CD4-positive, alpha-beta T cell treated with Interleukin-15 for 4 hours (primary cell): ENCODE measurements around the gene PP2D1.
"Not testable (repeated sequence)": the region's sequence is repeated elsewhere in the genome, so short reads cannot be mapped to it uniquely, and the experiment has no call there.

Experiments
- DNase-seq: peaks from one replicate; pipeline ENCODE4 v3.0.0-alpha.2; 2020; ENCODE audit warnings: low spot score

The PP2D1 gene

DNA sequence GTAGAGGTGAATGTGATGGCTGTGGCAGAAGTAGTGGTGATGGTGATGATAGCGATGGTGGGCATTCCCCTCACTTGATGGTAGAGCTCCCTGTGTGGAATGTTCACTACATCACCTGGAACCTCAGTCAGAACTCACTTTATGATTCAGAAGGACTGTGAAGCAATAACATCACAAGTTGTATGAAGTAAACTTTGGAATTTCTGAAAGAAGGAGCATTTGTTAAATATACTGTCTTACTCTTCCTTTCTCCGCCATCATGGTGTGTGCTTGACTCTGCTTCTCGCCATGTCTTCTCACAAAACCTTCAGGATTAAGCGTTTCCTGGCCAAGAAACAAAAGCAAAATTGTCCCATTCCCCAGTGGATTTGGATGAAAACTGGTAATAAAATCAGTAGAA lies at the start of gene PP2D1:
Gene PP2D1, minus strand, starts transcription at position 101 of the 400 bp plus-strand sequence. CDS start 192 bp downstream, outside the sequence.
- DNase-seq: no peak

DNA sequence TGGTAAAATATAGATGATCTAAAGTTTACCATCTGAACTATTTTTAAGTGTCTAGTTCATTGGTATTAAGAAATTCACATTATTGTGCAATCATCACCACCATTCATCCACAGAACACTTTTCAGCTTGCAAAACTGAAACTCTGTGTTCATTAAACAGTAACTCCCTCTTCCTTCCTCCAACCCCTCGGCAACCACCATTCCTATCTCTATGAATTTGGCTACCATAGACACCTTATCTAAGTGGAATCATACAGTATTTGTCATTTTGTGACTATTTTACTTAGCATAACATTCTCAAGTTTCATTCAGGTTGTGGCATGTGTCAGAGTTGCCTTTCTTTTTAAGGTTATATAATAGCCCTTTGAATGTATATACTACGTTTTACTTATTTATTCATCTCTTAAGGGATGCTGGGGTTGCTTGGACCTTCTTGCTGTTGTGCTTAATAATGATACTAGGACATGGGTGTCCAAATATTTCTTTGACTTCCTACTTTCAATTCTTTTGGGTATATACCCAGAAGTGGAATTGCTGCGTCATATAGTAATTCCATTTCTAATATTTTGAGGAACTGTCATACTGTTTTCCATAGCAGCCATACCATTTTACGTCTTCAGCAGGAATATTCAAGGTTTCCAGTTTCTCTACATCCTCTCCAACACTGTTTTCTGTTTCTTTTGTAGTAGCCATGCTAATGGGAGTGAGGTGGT lies 49.1 kb upstream of the PP2D1 start:
- DNase-seq: no peak

- DNase-seq: no peak
These were observed 47.9 kb upstream of the PP2D1 start for GRCh38 chr3:20059929-20060328.

DNA sequence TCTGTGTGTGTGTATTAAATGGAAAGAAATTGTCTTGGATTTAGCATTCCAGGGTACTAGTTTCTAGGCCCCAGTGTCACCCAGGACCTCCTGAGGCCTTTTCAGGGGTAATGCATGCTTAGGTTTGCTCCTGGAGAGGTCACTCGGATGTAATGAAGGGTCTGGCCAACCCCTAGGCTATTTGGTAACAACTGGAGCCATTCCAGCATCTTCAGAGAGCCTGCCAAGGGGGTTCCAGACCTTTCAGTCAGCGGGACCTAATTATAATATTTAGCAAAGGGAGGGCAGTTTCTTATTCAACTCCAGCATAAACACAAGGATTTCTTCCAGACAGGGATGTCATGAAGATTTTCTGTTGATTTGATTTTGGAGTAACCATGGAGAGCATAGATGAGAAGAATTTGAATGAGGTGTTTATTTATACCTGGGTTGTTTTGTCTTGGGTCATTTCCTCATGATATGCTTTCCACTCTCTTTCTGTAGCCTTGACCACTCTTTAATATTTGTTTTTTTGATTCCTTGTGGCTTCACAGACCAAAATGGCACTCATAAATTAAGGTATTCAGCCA lies 45.6 kb upstream of the PP2D1 start:
- no peak for DNase-seq

GRCh38 chr3:20056725-20057611 lies 44.9 kb upstream of the PP2D1 start:
- DNase-seq: peak; percentile 66

DNA sequence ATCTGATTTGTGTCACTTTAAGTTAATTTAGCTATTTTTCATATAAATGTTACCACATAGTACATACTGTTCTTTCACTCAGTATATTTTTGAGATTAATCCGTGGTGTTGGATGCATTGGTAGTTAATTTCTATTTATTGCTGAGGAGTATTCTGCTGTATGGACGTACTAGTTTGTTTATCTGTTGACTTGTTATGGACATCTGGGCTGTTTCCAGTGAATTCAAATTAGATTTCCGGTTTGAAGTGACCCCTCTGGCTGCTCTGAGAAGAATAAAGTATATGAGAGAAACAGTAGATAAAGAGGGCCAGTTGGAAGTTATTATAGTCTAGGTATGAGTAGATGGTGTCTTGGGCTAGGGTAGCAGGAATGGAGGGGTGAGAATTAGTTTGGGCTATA lies 43.8 kb upstream of the PP2D1 start:
- DNase-seq: no peak

- no peak for DNase-seq
These were observed 43.1 kb upstream of the PP2D1 start for GRCh38 chr3:20055020-20055775.

- peak; percentile 95 for DNase-seq
These were observed 42.5 kb upstream of the PP2D1 start for GRCh38 chr3:20054549-20054987.

- no peak for DNase-seq
These were observed 40.8 kb upstream of the PP2D1 start for GRCh38 chr3:20052851-20053250.

DNA sequence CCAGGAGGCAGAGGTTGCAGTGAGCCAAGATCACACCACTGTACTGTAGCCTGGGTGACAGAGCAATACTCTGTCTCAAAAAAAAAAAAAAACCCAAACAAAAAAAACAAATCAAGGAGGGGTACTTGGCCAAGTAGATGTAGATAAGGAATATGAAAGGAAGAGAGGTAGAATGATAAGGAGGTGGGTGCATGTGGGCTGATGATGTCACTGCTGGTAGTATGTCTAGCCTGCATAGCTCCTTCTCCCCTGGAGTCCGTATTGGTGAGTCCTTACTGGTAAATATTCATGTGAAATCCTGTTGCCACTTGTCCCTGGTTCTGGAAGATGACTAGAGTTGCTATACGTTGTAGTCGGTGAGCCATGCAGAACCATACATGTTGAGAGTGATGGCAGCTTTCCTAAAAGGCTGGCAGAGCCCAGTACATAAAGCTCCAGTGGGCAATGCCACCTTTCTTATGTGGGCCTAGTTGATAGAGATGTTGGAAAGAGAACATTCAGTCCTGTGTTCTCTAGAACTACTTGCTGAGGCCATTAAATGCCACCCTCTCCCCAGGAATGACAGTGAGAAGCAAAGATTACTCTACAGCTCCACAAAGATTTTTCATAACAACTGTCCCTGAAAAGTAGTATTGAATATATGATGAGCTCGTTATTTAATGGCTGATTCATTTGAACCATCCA lies 39.2 kb upstream of the PP2D1 start:
- DNase-seq: no peak

DNA sequence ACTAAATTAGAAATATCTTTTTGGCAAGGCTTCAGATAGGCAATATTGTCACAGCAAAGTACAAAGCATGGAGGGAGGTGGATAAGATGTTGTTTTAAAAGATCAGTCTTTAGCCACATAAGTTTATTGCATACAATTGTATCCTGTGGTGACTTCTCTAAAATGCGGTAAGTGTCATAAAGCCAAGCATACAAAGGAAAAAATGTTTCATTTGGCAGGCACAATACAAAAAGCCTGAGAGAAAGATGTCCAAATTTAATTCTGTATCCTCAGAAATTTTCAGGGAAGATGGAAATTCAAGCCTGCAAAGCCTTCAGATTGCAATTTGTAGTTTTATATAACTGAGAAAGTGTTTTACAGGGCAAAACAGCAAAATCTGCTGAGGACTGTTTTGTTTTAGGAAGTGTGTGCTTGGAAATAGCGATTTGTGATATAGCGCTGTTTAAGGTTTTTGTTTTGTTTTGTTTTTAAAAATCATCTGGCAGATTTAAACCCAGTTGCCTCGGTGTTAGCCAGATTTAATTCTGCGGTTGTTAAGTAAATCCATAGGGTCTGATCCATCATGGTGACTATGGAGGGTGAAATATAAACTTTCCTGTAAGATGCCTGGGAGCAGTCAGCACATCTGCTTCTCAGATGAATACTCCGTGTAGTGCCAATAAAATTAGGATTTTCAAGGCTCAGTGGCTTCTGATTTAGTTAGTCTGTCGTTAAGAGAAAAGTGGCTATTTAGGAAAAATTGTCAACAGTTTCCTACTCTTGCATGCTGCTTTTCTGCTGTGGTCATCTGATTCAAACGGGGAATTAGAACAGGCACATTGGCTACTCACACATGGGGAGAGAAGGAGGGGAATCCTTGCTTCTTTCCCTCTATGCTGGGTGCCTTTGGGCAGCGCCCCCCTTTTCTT lies 36.2 kb upstream of the PP2D1 start:
- DNase-seq: no peak

DNA sequence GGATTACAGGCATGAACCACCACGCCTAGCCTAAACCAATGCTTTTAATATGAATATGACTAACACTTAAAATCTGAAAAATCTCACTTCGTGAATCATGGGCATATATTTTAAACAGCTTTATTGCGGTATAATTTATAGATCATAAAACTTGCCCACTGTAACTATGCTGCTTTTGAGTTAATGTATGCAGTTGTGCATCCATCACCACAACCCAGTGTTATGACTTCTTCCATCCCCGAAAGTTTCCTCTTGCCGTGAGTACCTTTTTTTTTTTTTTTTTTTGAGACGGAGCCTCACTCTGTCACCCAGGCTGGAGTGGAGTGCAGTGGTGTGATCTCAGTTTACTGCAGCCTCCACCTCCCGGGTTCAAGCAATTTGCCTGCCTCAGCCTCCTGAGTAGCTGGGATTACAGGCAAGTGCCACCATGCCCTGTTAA lies 35.3 kb upstream of the PP2D1 start:
- DNase-seq: no peak

- no peak for DNase-seq
These were observed 34.5 kb upstream of the PP2D1 start for GRCh38 chr3:20046556-20046955.

- not testable (repeated sequence) for DNase-seq
These were observed 33.1 kb upstream of the PP2D1 start for GRCh38 chr3:20045141-20045540.

GRCh38 chr3:20043825-20044224 lies 31.8 kb upstream of the PP2D1 start:
- no peak for DNase-seq

GRCh38 chr3:20043396-20043795 lies 31.3 kb upstream of the PP2D1 start:
- DNase-seq: peak; percentile 54

DNA sequence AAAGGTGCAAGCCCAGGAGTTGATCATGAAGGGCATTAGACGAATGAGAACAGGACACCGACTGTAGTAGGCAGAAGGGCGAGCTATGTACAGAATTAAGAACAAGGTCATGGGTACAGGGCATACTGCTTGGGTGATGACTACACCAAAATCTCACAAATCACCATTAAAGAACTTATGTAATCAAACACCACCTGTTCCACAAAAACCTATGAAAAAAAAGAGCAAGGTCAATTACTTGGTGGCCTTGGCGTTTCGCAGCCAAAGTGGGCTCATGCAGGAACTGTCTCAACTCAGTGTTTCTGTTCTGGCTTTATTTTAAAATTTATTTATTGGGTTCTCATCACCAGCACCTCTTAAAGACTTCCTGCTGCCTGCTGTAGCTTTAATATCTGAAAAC lies 30.3 kb upstream of the PP2D1 start:
- no peak for DNase-seq

- DNase-seq: peak; percentile 64
These were observed 29.2 kb upstream of the PP2D1 start for GRCh38 chr3:20041197-20041780.

DNA sequence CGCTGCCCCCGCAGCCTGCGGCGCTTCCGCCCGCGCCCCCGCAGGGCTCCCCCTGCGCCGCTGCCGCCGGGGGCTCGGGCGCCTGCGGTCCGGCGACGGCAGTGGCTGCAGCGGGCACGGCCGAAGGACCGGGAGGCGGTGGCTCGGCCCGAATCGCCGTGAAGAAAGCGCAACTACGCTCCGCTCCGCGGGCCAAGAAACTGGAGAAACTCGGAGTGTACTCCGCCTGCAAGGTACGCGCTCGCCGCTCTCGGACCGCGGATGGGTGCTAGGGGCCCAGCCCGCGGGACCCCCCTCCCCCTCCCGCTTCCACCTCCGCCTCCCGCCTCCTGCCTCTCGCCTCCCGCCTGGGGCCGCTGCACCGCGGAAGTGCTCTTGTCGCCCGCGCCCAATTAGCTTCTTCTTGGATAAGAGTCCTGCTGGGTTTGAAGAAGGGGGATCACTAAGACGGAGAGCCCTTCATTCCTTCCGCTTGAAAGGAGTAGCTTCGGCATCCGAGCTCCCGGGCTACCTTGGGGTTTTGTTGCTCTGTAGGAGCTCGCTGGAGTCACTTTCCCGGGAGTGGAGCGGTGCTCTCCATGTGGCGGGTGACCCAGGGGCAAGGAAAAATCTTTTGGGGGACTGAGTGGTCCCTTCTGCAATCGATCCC lies 28.6 kb upstream of the PP2D1 start:
- peak; percentile 58 for DNase-seq
